ENCODE data around the gene PCGF6. TPM values are rescaled to one million over a fixed set of nuclear protein-coding genes. Genes with fewer than 3 reads are reported as not detected.
"Not testable (repeated sequence)": the region's sequence is repeated elsewhere in the genome, so short reads cannot be mapped to it uniquely, and the experiment has no call there.

The PCGF6 gene
- total RNA-seq, 2 experiments from 2014 or later, result 17.0 to 17.2 TPM

DNA sequence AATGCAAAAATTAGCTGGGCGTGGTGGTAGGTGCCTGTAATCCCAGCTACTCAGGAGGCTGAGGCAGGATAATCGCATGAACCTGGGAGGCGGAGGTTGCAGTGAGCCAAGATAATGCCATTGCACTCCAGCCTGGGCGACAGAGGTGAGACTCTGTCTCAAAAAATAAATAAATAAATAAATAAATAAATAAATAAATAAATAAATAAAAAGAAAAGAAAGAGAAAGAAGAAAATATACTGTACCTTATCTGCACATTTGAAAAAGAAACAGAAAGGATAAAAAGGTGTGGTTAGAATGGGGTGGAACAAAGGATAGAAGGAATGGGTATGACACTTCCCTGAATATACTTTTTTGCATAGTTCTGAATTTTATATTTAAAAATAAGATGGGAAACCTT is 8.6 kb upstream of the PCGF6 start:
- ATAC-seq; H3K27me3 Mint-ChIP-seq; H3K4me3 Mint-ChIP-seq; CTCF ChIA-PET; H3K4me1 Mint-ChIP-seq; H3K36me3 Mint-ChIP-seq; H3K9me3 Mint-ChIP-seq (ENCODE audit: low read depth); DNase-seq; H3K27ac Mint-ChIP-seq: not testable (repeated sequence)

DNA sequence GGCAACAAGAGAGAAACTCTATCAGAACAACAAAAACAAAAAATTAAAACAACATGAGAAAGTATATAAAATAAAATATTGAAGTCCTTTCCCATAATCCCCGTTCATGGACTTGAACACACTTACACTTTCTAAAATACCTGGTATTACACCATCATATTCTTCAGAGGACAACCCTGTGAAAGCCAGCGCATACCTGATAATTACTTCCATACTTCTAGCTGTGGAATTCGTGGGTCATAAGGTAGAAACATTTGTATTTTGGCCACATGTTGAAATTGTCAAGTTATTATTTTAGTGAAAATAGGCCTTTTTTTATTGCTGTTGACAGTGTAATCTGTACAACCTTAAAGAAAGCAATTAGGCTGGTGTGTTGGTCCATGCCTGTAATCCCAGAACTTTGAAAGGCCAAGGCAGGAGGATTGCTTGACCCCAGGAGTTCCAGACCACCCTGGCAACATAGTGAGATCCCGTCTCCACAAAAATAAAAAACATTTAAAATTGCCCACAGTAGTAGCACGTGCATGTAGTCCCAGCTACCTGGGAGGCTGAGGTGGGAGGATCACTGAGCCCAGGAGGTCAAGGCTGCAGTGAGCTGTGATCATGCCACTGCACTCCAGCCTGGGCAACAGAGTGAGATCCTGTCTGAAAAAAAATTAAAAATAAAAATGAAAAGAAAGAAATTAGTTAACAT is 5.1 kb upstream of the PCGF6 start:
- Mint-ChIP-seq H3K27ac (no peak overlapping the region), H3K27me3 (no peaks in the 10 kb centered on the region), H3K36me3 (peaks cover 1% of the 10 kb centered on the region), H3K4me3 (no peak overlapping the region), H3K4me1 (peaks cover 2% of the 10 kb centered on the region), H3K9me3 (ENCODE audit: low read depth) (no peaks in the 10 kb centered on the region)
- DNase-seq (no peak), ATAC-seq (no peak)
- CTCF ChIA-PET, result no interaction called here

GRCh38 chr10:103354567-103354966 is 3.6 kb upstream of the PCGF6 start:
- not testable (repeated sequence) for DNase-seq; H3K9me3 Mint-ChIP-seq (ENCODE audit: low read depth); H3K36me3 Mint-ChIP-seq; H3K4me1 Mint-ChIP-seq; H3K4me3 Mint-ChIP-seq; H3K27ac Mint-ChIP-seq; H3K27me3 Mint-ChIP-seq; ATAC-seq
- CTCF ChIA-PET, result interaction anchor here (1.6 kb wide), 1 partner anchor 14 kb away, joined by 3 read pairs; no protein-coding TSS in a partner anchor

DNA sequence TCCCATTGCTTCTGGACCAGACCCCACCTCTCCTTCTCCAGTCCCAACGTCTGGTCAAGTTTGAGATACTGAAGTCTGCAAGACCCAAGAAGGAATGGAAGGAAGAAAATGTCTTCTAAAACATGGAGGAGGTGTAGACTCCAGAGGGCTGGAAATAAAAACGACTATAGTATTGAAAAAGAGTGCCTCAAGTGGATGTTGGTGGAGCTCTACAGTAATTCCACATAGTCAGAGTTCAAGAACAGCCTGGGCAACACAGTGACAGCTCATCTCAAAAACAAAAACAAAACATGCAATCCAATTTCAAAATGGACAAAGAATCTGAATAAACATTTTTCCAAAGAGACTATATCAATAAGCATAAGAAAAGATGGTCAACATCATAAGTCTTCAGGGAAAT is 2.3 kb upstream of the PCGF6 start:
- DNase-seq, result no peak
- no peaks in the 10 kb centered on the region for H3K9me3 Mint-ChIP-seq (ENCODE audit: low read depth)
- no peaks in the 10 kb centered on the region for H3K27me3 Mint-ChIP-seq
- peaks cover 7% of the 10 kb centered on the region for H3K36me3 Mint-ChIP-seq
- ATAC-seq, result no peak
- CTCF ChIA-PET, result interaction anchor here (0.7 to 1.6 kb wide), 5 partner anchors 14 to 543 kb away, joined by 3 to 7 read pairs (median 3); partner anchors contain the start of gene TAF5
- H3K4me3 Mint-ChIP-seq, result no peak overlapping the region
- H3K27ac Mint-ChIP-seq, result no peak overlapping the region
- peaks cover 9% of the 10 kb centered on the region for H3K4me1 Mint-ChIP-seq

DNA sequence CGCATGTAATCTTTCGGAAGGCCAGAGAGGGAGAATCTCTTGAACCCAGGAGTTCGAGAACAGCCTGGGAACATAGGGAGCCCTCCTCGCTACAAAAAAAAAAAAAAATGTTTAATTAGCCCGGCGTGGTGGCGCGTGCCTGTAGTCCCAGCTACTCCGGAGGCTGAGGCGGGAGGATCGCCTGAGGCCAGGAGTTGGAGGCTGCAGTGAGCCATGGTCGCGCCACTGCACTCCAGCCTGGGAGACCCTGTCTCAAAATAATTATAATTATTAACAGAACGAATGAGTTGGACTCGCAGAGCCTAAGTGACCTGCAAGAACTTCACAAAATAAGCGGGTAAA is 794 bp downstream of the PCGF6 start:
- DNase-seq, result no peak
- H3K9me3 Mint-ChIP-seq (ENCODE audit: low read depth), result no peaks in the 10 kb centered on the region
- H3K36me3 Mint-ChIP-seq, result peaks cover 14% of the 10 kb centered on the region
- H3K4me3 Mint-ChIP-seq, result peak overlapping the region; percentile 85
- H3K27ac Mint-ChIP-seq, result peak overlapping the region; percentile 87
- CTCF ChIA-PET, result interaction anchor here (0.6 to 2.8 kb wide), 6 partner anchors 16 to 432 kb away, joined by 3 to 12 read pairs (median 6); partner anchors contain the start of genes ATP5MK, CNNM2, PDCD11 and TAF5
- H3K4me1 Mint-ChIP-seq, result peaks cover 9% of the 10 kb centered on the region
- ATAC-seq, result peak; percentile 6
- H3K27me3 Mint-ChIP-seq, result no peaks in the 10 kb centered on the region

DNA sequence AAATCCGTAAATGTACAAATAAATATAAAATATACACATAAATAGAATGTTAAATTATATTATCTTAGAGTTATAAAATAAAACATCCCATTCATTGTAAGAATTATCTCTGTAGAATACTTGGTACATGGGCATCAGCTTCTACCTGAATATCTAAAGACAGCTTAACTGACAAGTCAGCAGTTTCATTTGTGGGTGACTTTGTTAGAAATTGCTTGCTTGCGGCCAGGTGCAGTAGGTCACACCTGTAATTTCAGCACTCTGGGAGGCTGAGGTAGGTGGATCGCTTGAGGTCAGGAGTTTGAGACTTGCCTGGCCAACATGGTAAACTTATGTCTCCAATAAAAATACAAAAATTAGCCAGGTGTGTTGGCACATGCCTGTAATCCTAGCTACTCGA is 14.6 kb downstream of the PCGF6 start:
- no peaks in the 10 kb centered on the region for H3K9me3 Mint-ChIP-seq (ENCODE audit: low read depth)
- peaks cover 2% of the 10 kb centered on the region for H3K4me1 Mint-ChIP-seq
- no peak overlapping the region for H3K27ac Mint-ChIP-seq
- no peak for ATAC-seq
- H3K4me3 Mint-ChIP-seq, result no peak overlapping the region
- no peaks in the 10 kb centered on the region for H3K27me3 Mint-ChIP-seq
- peaks cover 23% of the 10 kb centered on the region for H3K36me3 Mint-ChIP-seq
- no peak for DNase-seq
- CTCF ChIA-PET, result interaction anchor here (0.8 to 1.6 kb wide), 2 partner anchors 17 to 28 kb away, joined by 3 to 4 read pairs; no protein-coding TSS in a partner anchor

DNA sequence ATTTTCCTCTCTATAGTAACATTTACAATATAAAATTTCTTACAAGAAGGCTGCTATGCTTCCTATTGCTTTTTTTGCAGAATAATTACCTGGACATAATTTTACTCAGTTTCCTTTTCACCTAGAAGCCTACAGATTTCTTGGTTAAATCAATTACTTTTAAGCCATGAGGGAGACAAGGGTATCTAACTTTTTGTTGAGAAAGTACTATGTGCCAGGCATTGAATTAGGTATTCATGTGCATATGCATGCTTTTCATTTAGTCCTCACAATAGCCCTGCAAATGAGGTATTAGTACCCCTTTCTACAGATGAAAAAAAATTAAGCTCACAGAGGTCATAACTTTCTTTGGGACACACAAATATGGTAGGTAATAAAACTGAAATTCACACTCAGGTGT is 16.4 kb downstream of the PCGF6 start:
- ATAC-seq, result no peak
- H3K27me3 Mint-ChIP-seq, result no peaks in the 10 kb centered on the region
- no peaks in the 10 kb centered on the region for H3K9me3 Mint-ChIP-seq (ENCODE audit: low read depth)
- H3K4me3 Mint-ChIP-seq, result no peak overlapping the region
- CTCF ChIA-PET, result interaction anchor here (0.6 to 2.0 kb wide), 16 partner anchors 10 to 1059 kb away, joined by 3 to 15 read pairs (median 3); partner anchors contain the start of genes CNNM2, PCGF6 and WBP1L
- no peak for DNase-seq
- no peak overlapping the region for H3K27ac Mint-ChIP-seq
- H3K4me1 Mint-ChIP-seq, result peaks cover 2% of the 10 kb centered on the region
- peaks cover 28% of the 10 kb centered on the region for H3K36me3 Mint-ChIP-seq

- no peaks in the 10 kb centered on the region for H3K9me3 Mint-ChIP-seq (ENCODE audit: low read depth)
- H3K4me1 Mint-ChIP-seq, result peaks cover 2% of the 10 kb centered on the region
- ATAC-seq, result no peak
- H3K36me3 Mint-ChIP-seq, result peaks cover 27% of the 10 kb centered on the region
- CTCF ChIA-PET, result interaction anchor here (0.6 to 2.0 kb wide), 17 partner anchors 9 to 590 kb away, joined by 3 to 15 read pairs (median 3); partner anchors contain the start of genes CNNM2, PCGF6 and WBP1L
- no peak overlapping the region for H3K4me3 Mint-ChIP-seq
- no peak for DNase-seq
- H3K27ac Mint-ChIP-seq, result no peak overlapping the region
- no peaks in the 10 kb centered on the region for H3K27me3 Mint-ChIP-seq
Observed at GRCh38 chr10:103333934-103334520, 16.9 kb downstream of the PCGF6 start.

- no peak overlapping the region for H3K27ac Mint-ChIP-seq
- no peaks in the 10 kb centered on the region for H3K4me1 Mint-ChIP-seq
- DNase-seq, result no peak
- no peak for ATAC-seq
- peaks cover 32% of the 10 kb centered on the region for H3K36me3 Mint-ChIP-seq
- CTCF ChIA-PET, result interaction anchor here (0.6 kb wide), 1 partner anchor 407 kb away, joined by 3 read pairs; no protein-coding TSS in a partner anchor
- no peak overlapping the region for H3K4me3 Mint-ChIP-seq
- no peaks in the 10 kb centered on the region for H3K27me3 Mint-ChIP-seq
- no peaks in the 10 kb centered on the region for H3K9me3 Mint-ChIP-seq (ENCODE audit: low read depth)
Observed at GRCh38 chr10:103327906-103328305, 23.0 kb downstream of the PCGF6 start.

DNA sequence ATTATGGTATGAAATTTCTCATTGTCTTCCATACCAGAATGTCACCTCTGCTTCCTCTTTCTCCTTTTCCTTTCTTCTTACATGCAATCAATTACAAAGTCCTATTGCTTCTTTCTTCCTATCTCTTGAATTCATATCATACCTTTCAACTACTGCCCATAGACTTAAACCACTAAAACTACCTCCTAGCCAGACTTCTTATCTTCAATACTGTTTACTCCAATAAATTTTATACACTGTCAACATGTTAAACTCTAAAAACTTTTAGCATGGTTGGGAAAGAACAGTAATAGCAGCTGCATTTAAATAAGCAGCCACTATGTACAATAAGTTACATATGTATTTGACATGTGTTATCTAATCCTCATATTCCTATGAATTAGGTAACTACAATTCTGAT is 34.9 kb downstream of the PCGF6 start:
- H3K27me3 Mint-ChIP-seq, result no peaks in the 10 kb centered on the region
- H3K9me3 Mint-ChIP-seq (ENCODE audit: low read depth), result no peaks in the 10 kb centered on the region
- no peak for ATAC-seq
- H3K36me3 Mint-ChIP-seq, result peaks cover 22% of the 10 kb centered on the region
- no peak for DNase-seq
- H3K4me3 Mint-ChIP-seq, result no peak overlapping the region
- CTCF ChIA-PET, result no interaction called here
- peak overlapping the region; percentile 2 for H3K27ac Mint-ChIP-seq
- H3K4me1 Mint-ChIP-seq, result no peaks in the 10 kb centered on the region

DNA sequence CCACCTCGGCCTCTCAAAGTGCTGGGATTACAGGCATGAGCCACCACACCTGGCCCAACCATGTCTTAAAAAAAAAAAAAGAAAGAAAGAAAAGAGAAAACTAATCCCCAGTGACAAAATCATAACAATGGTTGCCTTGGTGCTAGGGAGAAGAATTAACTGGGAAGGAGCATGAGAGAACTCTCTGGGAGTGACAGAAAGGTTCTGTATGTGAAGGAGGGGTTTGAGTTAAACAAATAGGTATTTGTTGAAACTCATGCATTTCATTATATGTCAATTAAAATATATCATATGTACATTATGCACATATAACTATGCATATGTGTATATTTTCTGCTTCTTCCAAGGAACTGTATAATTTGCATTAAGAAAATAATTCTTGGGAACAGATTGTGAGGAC is 40.7 kb downstream of the PCGF6 start:
- Mint-ChIP-seq H3K36me3 (peaks cover 36% of the 10 kb centered on the region), H3K4me1 (no peaks in the 10 kb centered on the region), H3K4me3 (no peak overlapping the region), H3K9me3 (ENCODE audit: low read depth) (no peaks in the 10 kb centered on the region), H3K27ac (no peak overlapping the region), H3K27me3 (no peaks in the 10 kb centered on the region)
- ATAC-seq (no peak), DNase-seq (no peak)
- CTCF ChIA-PET, result no interaction called here

DNA sequence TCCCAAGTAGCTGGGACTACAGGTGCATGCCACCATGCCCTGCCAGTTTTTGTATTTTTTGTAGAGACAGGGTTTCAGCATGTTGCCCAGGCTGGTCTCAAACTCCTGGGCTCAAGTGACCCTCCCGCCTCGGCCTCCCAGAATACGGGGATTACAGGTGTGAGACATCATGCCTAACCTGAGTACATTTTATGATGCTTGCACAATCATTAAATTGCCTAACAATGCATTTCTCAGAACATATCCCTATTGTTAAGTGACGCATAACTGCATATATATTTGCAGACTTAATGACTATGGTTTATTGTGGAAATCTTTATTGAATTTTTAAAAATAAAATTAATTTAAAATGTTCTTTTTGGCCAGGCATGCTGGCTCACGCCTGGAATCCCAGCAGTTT is 43.3 kb downstream of the PCGF6 start:
- DNase-seq, result no peak
- ATAC-seq, result no peak
- Mint-ChIP-seq H3K9me3 (ENCODE audit: low read depth) (no peaks in the 10 kb centered on the region), H3K4me3 (no peak overlapping the region), H3K4me1 (no peaks in the 10 kb centered on the region), H3K36me3 (peaks cover 40% of the 10 kb centered on the region), H3K27me3 (no peaks in the 10 kb centered on the region), H3K27ac (no peak overlapping the region)
- CTCF ChIA-PET, result no interaction called here

DNA sequence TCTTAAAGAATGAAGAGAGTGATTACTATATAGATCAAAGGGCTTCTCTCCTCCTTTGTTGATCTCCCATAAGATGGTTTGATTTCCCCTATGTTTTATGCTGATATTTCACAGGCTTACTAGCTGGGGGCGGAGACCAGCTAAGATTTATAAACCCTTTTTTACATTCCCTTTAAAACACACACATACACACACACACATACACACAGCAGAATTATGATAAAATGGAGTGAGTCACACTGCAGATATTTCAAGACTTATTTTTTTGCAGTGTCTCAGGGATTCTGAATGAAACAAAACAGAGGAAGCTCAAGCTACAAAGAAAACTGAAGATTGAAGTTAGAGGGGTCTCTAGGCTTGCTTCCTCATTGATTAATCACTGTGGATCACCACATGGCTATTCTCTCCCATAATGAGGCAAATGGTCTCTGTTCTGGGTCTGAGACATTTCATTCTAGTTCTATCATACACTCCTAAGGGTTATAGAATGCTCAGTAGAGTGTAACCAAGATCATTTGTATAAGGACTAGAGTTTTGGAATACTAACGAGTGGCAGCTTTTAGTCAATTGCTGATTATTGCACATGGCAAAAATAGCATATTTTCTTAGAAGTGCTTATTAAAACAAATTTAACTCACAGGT is 55.4 kb downstream of the PCGF6 start:
- CTCF ChIA-PET, result interaction anchor here (1.6 kb wide), 1 partner anchor 51 kb away, joined by 3 read pairs; no protein-coding TSS in a partner anchor
- no peak for DNase-seq
- Mint-ChIP-seq H3K27me3 (peaks cover 12% of the 10 kb centered on the region), H3K36me3 (no peaks in the 10 kb centered on the region), H3K4me3 (no peak overlapping the region), H3K27ac (no peak overlapping the region), H3K9me3 (ENCODE audit: low read depth) (no peaks in the 10 kb centered on the region), H3K4me1 (peaks cover 5% of the 10 kb centered on the region)
- no peak for ATAC-seq

All from activated CD8-positive, alpha-beta memory T cell treated with anti-CD3 and anti-CD28 coated beads, Interleukin-2, amount 10 ng/mL, durations not matched to agents 7 days and 5 days (primary cell).